ENCODE results near the gene GPC5. TPM values are rescaled to one million over a fixed set of nuclear protein-coding genes. Genes with fewer than 3 reads are reported as not detected.
"Not testable (repeated sequence)": the region's sequence is repeated elsewhere in the genome, so short reads cannot be mapped to it uniquely, and the experiment has no call there.

The GPC5 gene
- total RNA-seq, 2 experiments from 2014 or later, result not detected

DNA sequence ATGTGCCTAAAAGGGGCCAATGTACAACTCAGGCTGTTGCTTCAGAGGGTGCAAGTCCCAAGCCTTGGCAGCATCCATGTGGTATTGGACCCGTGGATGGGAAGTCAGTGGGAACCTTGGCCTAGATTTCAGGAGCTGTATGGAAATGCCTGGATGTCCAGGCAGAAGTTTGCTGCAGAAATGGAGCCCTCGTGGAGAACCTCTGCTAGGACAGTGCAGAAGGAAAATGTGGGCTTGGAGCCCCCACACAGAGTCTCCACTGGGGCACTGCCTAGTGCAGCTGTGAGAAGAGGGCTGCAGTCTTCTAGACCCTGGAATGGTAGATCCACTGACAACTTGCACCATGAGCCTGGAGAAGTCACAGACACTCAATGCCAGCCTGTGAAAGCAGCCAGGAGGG, 28.5 kb downstream of the GPC5 start:
- CTCF ChIA-PET, result no interaction called here

DNA sequence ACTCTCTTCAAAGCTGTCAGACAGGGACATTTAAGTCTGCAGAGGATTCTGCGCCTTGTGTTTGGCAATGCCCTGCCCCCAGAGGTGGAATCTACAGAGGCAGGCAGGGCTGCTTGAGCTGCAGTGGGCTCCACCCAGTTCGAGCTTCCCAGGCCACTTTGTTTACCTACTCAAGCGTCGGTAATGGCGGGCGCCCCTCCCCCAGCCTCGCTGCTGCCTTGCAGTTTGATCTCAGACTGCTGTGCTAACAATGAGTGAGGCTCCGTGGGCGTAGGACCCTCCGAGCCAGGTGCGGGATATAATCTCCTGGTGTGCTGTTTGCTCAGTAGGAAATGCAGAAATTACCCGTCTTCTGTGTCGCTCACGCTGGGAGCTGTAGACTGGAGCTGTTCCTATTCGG, 40.3 kb downstream of the GPC5 start:
- H3K27me3 Mint-ChIP-seq; CTCF ChIA-PET; H3K4me1 Mint-ChIP-seq; H3K4me3 Mint-ChIP-seq; H3K27ac Mint-ChIP-seq; H3K36me3 Mint-ChIP-seq; DNase-seq; ATAC-seq; H3K9me3 Mint-ChIP-seq (ENCODE audit: low read depth): not testable (repeated sequence)

More for the DNA sequence above, 28.5 kb downstream of the GPC5 start:
- ATAC-seq (no peak), DNase-seq (no peak)
- Mint-ChIP-seq H3K4me3 (no peak overlapping the region), H3K27me3 (no peaks in the 10 kb centered on the region), H3K4me1 (no peaks in the 10 kb centered on the region), H3K36me3 (no peaks in the 10 kb centered on the region), H3K27ac (no peak overlapping the region), H3K9me3 (ENCODE audit: low read depth) (peaks cover 8% of the 10 kb centered on the region)

DNA sequence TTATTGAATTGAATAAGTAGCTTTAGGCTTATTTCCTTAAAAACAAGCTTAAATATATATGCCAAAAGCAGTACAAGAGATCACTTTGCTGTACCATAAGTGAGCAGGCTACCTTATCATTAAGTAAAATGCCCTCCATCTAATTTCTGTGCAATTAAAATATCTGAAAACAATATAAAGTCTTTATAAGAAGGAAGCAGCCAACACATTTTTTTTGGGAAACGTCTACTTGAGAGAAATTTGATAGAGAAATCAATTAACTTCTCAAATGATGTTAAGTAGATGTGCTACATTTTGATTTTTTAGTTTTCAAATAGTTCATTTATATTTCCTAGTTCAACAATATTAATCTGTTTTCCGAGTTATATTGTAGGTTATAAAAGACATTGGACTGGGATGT, 52.5 kb downstream of the GPC5 start:
- Mint-ChIP-seq H3K27ac (no peak overlapping the region), H3K9me3 (ENCODE audit: low read depth) (no peaks in the 10 kb centered on the region), H3K4me3 (no peak overlapping the region), H3K27me3 (peaks cover 5% of the 10 kb centered on the region), H3K4me1 (no peaks in the 10 kb centered on the region), H3K36me3 (no peaks in the 10 kb centered on the region)
- CTCF ChIA-PET, result no interaction called here
- DNase-seq (no peak), ATAC-seq (no peak)

DNA sequence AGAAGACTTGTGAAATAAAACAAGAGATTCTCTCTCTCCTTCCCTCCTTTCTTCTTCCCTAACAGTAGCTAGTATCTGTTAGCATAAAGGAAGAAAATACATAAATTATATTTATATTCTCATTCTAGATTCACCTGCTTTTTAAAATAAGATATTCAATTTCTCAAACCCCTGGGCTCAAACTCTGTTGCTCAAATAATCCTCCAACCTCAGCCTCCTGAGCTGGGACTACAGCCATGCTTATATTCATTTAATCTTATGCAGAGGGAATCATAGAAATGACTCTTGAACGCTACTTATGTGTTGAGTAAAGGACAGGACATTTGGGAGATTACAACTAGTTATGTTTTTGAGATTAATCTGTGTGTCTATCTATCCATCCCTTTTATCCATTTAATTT, 56.2 kb downstream of the GPC5 start:
- CTCF ChIA-PET, result no interaction called here
- no peak overlapping the region for H3K4me3 Mint-ChIP-seq
- H3K27ac Mint-ChIP-seq, result no peak overlapping the region
- H3K36me3 Mint-ChIP-seq, result no peaks in the 10 kb centered on the region
- ATAC-seq, result no peak
- no peak for DNase-seq
- no peaks in the 10 kb centered on the region for H3K4me1 Mint-ChIP-seq
- peaks cover 5% of the 10 kb centered on the region for H3K27me3 Mint-ChIP-seq
- H3K9me3 Mint-ChIP-seq (ENCODE audit: low read depth), result no peaks in the 10 kb centered on the region

DNA sequence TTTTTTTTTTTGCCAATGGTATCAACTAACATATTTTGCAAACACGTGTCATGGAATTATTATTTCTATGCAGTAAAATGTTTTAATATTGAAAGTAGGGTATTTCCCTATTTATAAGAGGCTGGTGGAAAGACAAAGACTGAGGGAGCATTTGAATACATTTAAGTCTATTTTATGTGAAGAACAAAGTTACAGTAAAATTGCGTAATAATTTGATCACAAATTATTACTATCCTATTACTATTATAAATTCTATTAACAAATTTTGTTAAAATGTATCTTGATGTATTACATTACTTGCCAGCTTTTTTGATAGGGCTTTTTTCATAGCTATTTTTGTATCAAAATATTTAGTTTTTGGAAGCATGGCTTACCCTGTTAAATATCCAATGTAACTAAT, 58.4 kb downstream of the GPC5 start:
- H3K27me3 Mint-ChIP-seq, result peaks cover 5% of the 10 kb centered on the region
- H3K9me3 Mint-ChIP-seq (ENCODE audit: low read depth), result no peaks in the 10 kb centered on the region
- no peaks in the 10 kb centered on the region for H3K4me1 Mint-ChIP-seq
- H3K36me3 Mint-ChIP-seq, result no peaks in the 10 kb centered on the region
- ATAC-seq (no peak), DNase-seq (no peak)
- CTCF ChIA-PET, result interaction anchor here (0.8 kb wide), 1 partner anchor 51 kb away, joined by 4 read pairs; no protein-coding TSS in a partner anchor
- H3K27ac Mint-ChIP-seq, result no peak overlapping the region
- no peak overlapping the region for H3K4me3 Mint-ChIP-seq

DNA sequence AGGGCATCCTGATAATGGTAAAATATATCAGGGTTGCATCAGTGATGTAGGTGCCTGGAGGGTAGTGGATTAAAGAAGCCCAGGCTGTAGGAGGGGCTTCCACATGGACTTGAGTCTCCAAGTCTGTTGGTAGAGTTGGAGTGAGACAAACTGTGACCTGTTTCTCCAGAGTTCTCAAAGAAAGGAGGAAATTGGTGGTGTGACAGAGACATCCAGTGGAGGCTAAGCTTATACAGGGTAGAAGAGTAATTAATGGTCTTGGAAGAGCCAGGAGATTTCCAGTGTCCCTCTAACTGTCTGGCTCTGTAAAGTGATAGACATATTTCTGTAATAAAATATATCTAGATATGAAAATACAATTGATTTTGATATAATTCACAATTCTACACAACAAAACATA, 61.1 kb downstream of the GPC5 start:
- CTCF ChIA-PET, result no interaction called here
- H3K4me3 Mint-ChIP-seq, result no peak overlapping the region
- ATAC-seq, result no peak
- no peaks in the 10 kb centered on the region for H3K9me3 Mint-ChIP-seq (ENCODE audit: low read depth)
- H3K4me1 Mint-ChIP-seq, result no peaks in the 10 kb centered on the region
- H3K36me3 Mint-ChIP-seq, result no peaks in the 10 kb centered on the region
- no peak for DNase-seq
- H3K27me3 Mint-ChIP-seq, result peaks cover 5% of the 10 kb centered on the region
- H3K27ac Mint-ChIP-seq, result no peak overlapping the region

DNA sequence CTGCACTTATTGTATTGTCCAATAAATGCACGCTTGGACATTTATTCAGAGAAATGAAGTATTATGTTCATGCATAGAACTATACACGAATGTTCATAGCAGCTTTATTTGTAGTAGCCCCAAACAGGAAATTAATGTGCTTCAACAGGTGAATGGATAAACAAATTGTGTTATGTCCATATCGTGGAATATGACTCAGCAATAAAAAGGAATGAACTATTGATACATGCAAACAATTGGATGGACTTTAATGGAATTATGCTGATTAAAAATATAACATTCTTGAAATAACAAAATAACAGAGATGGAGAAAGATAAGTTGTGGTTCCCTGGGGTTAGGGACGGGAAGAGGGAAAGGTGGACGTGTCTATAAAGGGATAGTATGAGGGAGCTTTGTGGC, 65.9 kb downstream of the GPC5 start:
- Mint-ChIP-seq H3K4me1 (no peaks in the 10 kb centered on the region), H3K27ac (no peak overlapping the region), H3K27me3 (peaks cover 2% of the 10 kb centered on the region), H3K9me3 (ENCODE audit: low read depth) (no peaks in the 10 kb centered on the region), H3K4me3 (no peak overlapping the region), H3K36me3 (no peaks in the 10 kb centered on the region)
- DNase-seq, result no peak
- CTCF ChIA-PET, result no interaction called here
- ATAC-seq, result no peak

DNA sequence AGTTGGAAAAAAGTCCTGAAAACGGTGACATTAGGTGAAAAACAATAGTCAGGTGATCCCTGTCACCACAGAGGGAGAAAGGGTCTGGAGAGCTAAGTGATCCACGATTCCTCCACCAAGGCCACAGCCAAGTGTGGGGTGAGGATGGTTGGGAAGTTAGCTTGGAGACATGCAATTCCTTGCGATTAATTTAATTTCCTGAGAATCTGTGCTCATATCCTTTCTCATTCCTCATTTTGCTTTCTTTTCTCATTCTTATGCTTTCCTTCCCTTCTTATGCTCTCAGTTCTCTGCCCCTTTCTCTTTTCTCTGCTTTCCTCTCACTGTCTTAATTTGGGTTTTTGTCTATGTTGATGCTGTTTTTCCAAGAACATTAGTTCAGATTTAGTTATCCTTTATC, 68.8 kb downstream of the GPC5 start:
- Mint-ChIP-seq H3K4me3 (no peak overlapping the region), H3K4me1 (no peaks in the 10 kb centered on the region), H3K27ac (no peak overlapping the region), H3K27me3 (peaks cover 6% of the 10 kb centered on the region), H3K9me3 (ENCODE audit: low read depth) (no peaks in the 10 kb centered on the region), H3K36me3 (no peaks in the 10 kb centered on the region)
- ATAC-seq (no peak), DNase-seq (no peak)
- CTCF ChIA-PET, result no interaction called here

DNA sequence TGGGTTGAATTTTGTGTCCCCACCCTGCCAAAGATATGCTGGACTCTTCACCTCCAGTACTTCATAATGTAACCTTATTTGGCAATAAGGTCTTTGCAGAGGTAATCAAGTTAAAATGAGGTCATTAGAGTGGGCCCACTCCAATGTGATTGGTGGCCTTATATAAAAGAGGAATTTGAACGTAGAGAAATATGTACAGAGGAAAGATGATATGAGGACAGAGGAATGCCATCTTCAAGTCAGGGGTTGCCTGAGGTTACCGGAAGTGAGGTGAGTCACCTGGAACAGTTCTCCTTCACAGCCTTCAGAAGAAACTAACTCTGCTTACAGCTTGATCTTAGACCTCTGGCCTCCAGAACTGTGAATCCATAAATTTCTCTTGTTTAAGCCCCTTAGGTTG, 69.9 kb downstream of the GPC5 start:
- no peaks in the 10 kb centered on the region for H3K36me3 Mint-ChIP-seq
- DNase-seq (no peak), ATAC-seq (no peak)
- peaks cover 6% of the 10 kb centered on the region for H3K27me3 Mint-ChIP-seq
- CTCF ChIA-PET, result no interaction called here
- no peak overlapping the region for H3K27ac Mint-ChIP-seq
- no peaks in the 10 kb centered on the region for H3K9me3 Mint-ChIP-seq (ENCODE audit: low read depth)
- H3K4me3 Mint-ChIP-seq, result no peak overlapping the region
- H3K4me1 Mint-ChIP-seq, result no peaks in the 10 kb centered on the region

DNA sequence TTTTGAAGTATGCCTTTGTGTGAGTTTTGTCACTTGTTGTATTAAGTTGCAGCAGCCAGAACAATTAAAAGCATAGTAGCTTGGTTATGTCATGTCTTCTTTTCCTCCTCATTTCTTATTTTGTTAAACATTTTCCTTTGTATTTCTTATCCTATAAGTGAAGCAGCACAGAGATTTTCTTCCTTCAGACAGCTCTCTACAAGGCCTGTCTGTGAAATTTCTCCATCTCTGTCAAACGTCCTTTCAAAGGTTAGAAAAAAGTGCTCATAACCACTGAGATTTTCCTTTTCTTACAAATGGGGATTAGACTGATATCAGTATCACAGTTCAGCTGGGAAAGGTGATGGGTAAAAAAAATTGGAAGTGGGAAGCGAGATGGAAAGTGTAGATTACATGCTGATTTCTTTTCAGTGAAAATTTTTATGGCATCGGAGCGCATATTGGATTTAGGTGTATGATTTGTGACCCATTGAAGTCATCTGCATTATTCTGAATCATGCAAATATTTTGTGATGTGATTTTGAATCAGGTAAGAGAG, 71.7 kb downstream of the GPC5 start:
- Mint-ChIP-seq H3K4me3 (no peak overlapping the region), H3K27me3 (peaks cover 6% of the 10 kb centered on the region), H3K9me3 (ENCODE audit: low read depth) (no peaks in the 10 kb centered on the region), H3K36me3 (no peaks in the 10 kb centered on the region), H3K4me1 (no peaks in the 10 kb centered on the region), H3K27ac (no peak overlapping the region)
- CTCF ChIA-PET, result no interaction called here
- ATAC-seq (no peak), DNase-seq (no peak)

DNA sequence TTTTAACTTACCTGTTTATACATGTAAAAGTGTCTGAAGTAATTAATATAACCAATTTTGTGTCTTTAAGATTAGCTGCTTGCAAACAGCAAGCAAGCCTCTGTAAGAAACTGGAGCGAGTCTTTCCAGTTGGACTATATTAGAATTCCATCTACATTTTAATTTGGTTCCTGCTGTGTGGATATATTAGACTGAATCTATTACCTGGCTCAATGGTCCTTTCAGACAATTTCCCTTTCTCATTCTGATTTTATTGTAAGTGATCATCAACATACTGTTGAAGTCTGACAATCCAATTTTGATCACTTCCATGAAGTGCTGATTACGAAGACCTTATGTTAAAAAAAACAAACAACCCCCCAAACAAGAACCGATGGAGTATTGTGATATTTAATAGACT, 72.3 kb downstream of the GPC5 start:
- no peaks in the 10 kb centered on the region for H3K36me3 Mint-ChIP-seq
- ATAC-seq, result no peak
- no peak overlapping the region for H3K27ac Mint-ChIP-seq
- H3K27me3 Mint-ChIP-seq, result peaks cover 6% of the 10 kb centered on the region
- CTCF ChIA-PET, result no interaction called here
- DNase-seq, result no peak
- no peaks in the 10 kb centered on the region for H3K9me3 Mint-ChIP-seq (ENCODE audit: low read depth)
- no peak overlapping the region for H3K4me3 Mint-ChIP-seq
- no peaks in the 10 kb centered on the region for H3K4me1 Mint-ChIP-seq

DNA sequence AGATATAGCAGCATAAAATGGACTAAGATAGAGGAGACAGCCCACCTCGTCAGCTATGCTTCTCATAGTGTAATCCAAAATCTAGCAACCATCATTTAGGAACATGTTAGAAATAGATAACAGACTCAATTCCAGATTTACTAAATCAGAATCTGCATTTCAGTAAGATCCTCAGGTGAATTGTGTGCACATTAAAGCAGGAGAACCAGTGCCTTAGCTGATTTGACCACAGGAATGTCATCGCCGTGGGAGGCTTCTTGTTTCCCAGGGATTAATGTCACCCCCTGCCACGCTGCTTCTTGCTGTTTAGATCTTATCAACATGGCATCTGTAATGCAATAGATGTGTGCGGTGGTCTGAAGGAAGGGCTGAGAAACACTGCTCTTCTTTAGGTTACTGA, 84.0 kb downstream of the GPC5 start:
- Mint-ChIP-seq H3K36me3 (no peaks in the 10 kb centered on the region), H3K4me3 (no peak overlapping the region), H3K9me3 (ENCODE audit: low read depth) (no peaks in the 10 kb centered on the region), H3K4me1 (no peaks in the 10 kb centered on the region), H3K27me3 (no peaks in the 10 kb centered on the region), H3K27ac (no peak overlapping the region)
- CTCF ChIA-PET, result no interaction called here
- DNase-seq (no peak), ATAC-seq (no peak)

DNA sequence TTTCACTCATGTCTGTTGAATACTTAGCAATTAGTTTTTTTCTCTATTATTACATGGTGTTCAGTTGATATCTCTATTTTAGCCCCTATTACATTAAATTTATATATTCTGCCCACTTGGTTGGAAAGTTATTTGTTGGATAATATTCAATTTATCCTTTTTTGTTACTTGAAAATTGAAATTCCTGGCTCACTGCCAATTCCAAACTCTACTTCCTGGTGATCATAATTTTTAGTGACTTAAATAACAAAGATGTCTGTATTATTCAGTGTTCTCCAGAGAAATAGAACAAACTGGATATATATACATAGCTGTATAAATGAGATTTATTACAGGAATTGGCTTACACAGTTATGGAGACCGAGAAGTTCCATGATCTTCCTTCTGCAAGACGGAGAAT, 93.6 kb downstream of the GPC5 start:
- no peak for ATAC-seq

DNA sequence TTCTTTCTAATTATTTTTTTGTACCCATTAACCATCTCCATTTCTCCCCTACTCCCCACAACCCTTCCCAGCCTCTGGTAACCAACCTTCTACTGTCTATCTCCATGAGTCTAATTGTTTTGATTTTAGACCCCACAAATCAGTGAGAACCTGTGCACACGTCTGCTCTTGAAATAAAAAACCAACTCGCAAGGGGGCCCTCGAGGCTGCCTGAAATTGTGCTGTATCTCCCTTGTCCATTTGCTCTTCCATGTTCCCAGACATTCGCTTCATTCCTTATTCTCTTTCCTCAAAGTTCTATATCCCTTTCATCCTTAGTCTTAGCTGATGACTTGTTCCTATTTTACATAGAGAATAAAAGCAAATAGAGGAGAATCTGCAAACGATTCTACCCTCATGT, 95.0 kb downstream of the GPC5 start:
- Mint-ChIP-seq H3K4me1 (no peaks in the 10 kb centered on the region), H3K27me3 (no peaks in the 10 kb centered on the region), H3K4me3 (no peak overlapping the region), H3K27ac (no peak overlapping the region), H3K36me3 (no peaks in the 10 kb centered on the region), H3K9me3 (ENCODE audit: low read depth) (no peaks in the 10 kb centered on the region)
- DNase-seq (no peak), ATAC-seq (no peak)
- CTCF ChIA-PET, result no interaction called here

More for the DNA sequence above, 93.6 kb downstream of the GPC5 start:
- Mint-ChIP-seq H3K9me3 (ENCODE audit: low read depth) (no peaks in the 10 kb centered on the region), H3K36me3 (no peaks in the 10 kb centered on the region), H3K27me3 (no peaks in the 10 kb centered on the region), H3K4me3 (no peak overlapping the region), H3K4me1 (no peaks in the 10 kb centered on the region), H3K27ac (no peak overlapping the region)
- no peak for DNase-seq
- CTCF ChIA-PET, result no interaction called here

DNA sequence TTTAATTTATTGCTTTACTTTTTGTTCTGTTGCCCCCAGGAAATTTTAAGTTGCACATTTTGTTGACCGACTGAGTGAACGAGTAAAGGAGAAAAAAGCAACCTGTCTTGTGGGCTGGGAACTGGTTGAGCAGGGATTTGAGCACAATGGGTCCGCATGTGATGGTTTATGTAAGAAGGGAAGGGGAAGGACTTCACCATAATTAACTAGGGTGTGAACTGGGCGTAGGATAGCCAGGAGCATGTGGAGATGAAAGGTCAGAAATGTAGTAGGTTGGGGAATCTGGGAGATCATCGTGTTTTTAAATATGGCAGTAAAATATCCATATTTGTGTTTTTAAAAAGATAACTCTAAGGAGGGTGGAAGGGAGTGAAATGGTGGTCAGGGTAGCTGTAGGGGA, 99.9 kb downstream of the GPC5 start:
- no peaks in the 10 kb centered on the region for H3K36me3 Mint-ChIP-seq
- no peak for ATAC-seq
- CTCF ChIA-PET, result no interaction called here
- H3K27me3 Mint-ChIP-seq, result no peaks in the 10 kb centered on the region
- no peak for DNase-seq
- H3K27ac Mint-ChIP-seq, result no peak overlapping the region
- no peak overlapping the region for H3K4me3 Mint-ChIP-seq
- no peaks in the 10 kb centered on the region for H3K9me3 Mint-ChIP-seq (ENCODE audit: low read depth)
- H3K4me1 Mint-ChIP-seq, result no peaks in the 10 kb centered on the region
